Left cardiac atrium (tissue), 4 donors: ENCODE measurements around the gene MAPK11. TPM values are rescaled to one million over a fixed set of nuclear protein-coding genes. Genes with fewer than 3 reads are reported as not detected.

Experiments used
- ATAC-seq, 2 donors: fragments of 200-7000 bp; cut with Tn5 transposase; one replicate each; pipeline ENCODE4 v1.9.1; 2020; ENCODE audit warnings: mild to moderate bottlenecking in 2 of 2, moderate library complexity in 2 of 2
- DNase-seq: peaks from one replicate; pipeline ENCODE4 v3.0.0-alpha.2; 2020
- intact Hi-C, 2 donors: fragments of 100-400 bp; cut with DNase I; formaldehyde crosslinking; loops; one replicate each; pipeline versions ENCODE4 v1.14.1 to v1.15.1; 2022 to 2023
- total RNA-seq, 2 donors: library from RNA; stranded (reverse); fragmentation: NEBNext Ultra II Directional; extraction: Animal tissue kit (Norgen Biotek cat#: 25700); gene quantifications; one replicate each; pipeline ENCODE4 v1.2.1, GENCODE V29; 2021
- donor health status: DM: no; HTN: yes; CAD: no.
- donor health status: DM: no; HTN: yes; CAD: no; lungs with severe emphysema.
- donor health status: DM: yes; HTN: yes; CAD: no.
- donor health status: Dilated cardiomyopathy.

The MAPK11 gene
- total RNA-seq, 2 donors from 2014 or later, result 13.3 to 15.4 TPM

DNA sequence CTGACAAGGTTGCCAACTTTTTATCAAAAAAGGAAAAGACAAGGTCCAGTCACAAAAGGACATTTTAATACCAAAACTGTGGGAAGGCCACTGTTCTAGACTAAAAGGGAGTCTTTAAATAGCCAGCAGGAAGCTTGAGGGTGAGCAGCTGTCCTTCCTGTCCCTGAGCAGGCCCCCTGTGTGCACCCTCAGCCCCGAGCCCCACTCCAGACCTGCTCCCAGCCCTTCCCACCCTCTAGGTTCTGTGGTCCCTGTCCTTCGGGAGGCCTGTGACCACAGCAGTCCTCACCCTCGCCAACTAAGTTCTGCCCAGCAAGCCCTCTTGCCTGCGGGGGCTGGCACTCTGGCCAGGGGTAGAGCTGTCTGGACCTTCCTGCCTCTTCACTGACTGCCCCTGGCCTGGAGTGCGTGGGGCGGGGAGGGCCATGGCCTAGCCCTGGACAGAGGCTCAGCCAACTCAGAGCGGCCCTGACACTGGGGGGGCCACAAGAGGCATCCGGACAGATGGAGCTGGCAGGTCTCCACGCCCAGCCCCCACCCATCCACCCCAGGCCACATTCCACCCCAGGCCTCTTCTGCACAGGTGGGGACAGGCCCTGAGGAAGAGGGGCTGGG lies 38.9 kb upstream of the MAPK11 start:
- ATAC-seq, result no peak
- intact Hi-C loops, result no loop called here
- DNase-seq, result no peak

DNA sequence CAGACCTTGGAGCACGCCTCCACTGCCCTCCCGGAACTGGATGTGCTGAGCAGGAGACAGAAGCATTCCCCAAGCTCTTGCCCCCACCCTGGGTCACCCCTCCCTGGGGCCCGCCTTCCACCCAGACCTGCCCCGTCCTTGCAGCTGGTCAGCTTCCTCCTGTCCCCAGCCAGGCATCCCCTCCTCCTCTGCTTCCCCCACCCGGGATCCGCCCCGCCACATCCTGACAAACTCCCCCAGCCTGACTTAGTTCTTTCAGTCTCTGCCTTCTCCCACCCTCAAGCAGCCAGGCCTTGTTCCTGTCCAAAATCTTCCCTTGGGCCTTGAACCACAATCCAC lies 38.4 kb upstream of the MAPK11 start:
- ATAC-seq, result peak; percentile 9 to 39
- intact Hi-C loops, result no loop called here
- DNase-seq, result peak; percentile 84

DNA sequence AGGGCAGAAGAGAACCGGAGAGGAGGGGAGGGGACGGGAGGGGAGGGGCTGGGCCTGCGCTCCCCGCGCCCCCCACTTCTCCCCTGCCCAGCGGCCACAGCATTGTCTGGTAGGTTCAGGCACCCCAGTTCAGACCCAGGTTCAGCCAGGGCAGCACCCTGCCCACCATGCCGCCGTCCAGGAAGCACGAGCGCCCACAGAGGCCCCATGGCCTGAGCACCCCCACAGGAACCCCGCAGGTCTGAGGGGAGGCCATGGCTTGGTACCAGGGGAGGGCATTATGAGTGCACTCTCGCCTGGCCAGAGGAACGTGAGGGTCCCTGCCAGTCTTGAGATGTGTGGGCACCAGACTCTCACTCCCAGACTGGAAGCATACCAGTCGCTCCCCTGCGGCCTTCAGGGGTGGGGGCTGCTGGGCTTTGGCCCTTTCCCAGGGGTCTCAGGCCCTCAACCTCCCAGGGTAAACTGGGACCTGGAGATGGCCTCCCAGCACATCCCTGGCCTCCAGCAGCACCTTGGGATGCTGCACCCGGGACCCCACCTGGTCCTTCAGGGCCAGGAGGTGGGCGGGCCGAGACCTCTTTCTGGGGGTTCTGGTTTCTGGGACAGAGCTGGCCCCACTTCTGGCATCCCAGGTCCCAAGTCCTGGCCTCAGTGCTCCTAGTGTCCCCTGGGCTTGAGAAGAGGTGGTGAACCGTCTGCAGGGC lies 37.9 kb upstream of the MAPK11 start:
- no peak for DNase-seq
- ATAC-seq, result no peak
- intact Hi-C loops, result no loop called here

DNA sequence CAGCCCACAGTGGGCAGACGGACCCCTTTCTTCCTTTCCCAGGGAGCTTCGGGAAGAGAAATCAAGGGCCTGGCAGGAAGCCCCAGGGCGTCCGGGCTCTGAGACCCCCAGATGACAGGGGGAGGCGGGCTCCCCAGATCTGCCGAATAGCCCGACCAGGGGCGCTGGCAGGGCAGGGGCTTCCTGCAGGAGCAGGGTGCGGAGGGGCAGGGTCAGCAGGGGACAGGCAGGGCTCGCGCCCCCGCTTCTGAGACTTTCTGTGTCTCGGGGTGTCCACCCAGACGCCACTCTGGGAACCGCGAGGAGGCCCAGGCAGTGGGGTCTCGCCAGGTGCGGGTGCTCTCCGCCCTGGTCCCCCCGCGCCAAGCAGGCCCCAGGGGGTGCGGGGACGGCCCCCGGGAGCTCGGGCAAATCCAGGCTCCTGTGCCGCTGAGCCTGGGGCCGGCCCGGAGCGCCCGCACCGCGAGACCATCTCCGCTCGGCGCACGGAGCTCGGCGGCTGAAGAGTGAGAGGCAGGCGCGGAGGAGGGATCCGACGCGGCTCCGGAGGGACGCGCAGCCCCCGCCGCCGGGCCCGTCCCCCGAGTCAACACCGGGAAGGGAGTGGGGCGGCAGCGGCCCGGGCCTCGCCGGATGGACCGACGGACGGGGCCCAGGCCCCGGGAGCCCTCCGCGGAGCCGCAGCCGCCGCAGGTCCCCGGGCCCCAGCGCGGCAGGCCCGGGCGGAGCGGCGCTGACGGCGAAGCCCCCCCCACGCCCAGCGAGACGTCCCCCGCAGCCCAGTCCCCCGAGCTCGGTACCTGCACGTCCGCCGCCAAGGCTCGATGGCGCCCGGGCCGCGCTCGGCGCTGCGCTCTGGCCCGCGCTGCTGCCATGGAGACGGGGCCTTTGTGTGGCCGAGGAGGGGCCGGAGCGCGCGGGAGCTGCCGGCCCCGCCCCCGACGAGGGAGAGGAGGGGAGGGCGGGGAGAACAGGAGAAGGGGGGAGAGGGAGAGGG lies 36.9 kb upstream of the MAPK11 start, which contains the start of gene PLXNB2:
TSS of gene PLXNB2 (minus strand) at position 894 of the 997 bp plus-strand sequence. CDS start 17,062 bp downstream, outside the sequence.
- DNase-seq (peak; percentile 87), ATAC-seq (peak; percentile 45 to 68)
- intact Hi-C loops, result no loop called here

DNA sequence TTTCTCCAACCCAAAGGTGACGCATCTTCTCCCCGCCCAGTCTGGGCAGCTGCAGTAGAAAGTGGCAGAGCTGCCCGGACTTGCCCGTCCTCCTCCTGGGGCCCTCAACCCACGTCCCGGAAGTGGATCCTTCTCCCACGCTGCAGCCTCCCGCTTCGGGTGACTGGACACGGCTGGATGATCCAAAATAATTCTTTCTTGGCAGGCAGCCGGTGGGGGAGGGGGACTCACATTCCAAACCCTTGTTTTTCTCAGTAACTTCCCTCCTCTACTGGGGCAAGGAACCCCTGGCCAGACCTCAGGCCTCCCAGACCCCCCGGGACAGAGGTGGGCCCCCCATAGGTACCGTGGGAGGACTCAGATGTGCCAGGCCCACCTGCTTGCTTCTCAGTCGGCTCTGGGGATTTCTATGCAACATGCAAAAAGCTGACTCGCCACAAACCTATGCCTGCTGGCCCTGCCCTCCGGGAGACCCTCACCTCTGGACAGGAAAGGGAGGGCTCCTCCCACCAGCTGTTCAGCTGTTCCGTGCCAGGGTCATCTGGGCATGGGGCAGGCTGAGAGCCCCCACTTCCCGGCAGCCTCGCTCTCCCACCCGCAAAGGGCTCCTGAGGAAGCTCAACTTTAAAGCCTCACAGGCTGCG lies 35.9 kb upstream of the MAPK11 start:
- intact Hi-C loops, result no loop called here
- DNase-seq, result peak; percentile 90
- ATAC-seq, result peak; percentile 56 to 68

DNA sequence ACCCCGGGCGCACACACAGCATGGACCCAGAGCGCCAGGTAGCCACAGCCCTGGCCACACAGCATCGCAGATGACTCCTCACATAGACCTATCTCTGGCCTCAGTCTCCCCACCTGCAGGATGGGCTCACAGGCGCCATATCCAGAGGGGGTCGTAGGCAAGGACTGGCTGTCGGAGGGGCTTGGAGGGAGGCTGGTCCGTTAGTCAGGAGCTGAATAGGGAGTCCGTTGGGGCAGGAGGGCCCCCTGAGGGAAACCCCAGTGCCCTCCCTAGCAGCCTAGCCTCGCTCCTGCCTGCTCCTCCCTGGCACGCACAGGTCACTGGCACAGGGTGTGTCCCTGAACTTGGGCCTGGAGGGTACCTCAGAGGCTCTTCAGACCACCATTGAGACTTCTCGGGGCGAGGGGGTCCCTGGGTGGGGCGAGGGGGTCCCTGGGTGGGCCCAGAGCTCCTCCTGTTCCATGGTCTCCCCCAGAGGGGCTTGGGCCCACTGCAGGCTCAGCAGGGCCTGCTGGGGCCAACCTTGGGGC lies 35.3 kb upstream of the MAPK11 start:
- intact Hi-C loops, result no loop called here
- ATAC-seq (peak in 1 of 2 donors; percentile 0), DNase-seq (no peak)

DNA sequence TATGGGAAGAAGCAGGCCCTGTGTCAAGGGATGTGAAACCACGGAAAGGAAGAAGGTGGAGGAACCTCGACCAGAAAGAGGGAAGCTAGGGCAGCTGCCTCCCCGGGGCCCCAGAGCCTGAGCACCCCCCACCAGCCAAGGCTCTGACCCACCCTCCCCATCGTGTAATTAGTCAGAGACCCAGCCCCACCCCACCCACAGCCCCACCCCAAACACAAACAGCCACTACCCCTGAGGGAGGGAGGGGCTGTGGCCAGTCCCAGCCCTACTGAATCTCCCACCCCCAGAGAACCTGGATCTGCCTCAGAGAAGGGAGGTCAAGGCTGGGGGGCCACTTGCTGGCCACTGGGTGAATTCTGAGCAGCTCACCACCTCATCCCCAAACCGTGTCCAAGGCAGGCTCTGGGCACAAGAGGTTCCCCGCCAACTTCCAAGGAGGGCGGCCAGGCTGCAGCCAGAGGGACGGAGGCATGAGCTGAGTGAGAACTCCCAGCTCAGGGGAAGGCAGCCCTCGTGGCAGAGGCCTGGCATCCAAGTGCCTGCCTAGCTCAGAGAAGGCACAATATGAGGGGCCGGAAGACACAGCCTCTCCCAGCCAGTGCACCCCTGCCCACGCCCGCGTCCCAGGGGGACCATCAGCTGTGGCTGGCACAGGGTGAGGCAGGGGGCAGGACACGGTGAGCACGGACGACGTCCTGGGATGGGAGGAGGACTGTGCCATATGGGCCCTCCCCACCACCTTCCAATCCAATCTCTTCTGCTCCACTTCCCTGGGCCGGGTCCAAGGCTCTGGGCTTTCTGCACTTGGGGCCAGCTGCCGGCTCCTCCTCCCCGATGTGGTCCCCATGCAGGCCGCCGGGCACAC lies 34.6 kb upstream of the MAPK11 start:
- DNase-seq (no peak), ATAC-seq (peak; percentile 1 to 5)

DNA sequence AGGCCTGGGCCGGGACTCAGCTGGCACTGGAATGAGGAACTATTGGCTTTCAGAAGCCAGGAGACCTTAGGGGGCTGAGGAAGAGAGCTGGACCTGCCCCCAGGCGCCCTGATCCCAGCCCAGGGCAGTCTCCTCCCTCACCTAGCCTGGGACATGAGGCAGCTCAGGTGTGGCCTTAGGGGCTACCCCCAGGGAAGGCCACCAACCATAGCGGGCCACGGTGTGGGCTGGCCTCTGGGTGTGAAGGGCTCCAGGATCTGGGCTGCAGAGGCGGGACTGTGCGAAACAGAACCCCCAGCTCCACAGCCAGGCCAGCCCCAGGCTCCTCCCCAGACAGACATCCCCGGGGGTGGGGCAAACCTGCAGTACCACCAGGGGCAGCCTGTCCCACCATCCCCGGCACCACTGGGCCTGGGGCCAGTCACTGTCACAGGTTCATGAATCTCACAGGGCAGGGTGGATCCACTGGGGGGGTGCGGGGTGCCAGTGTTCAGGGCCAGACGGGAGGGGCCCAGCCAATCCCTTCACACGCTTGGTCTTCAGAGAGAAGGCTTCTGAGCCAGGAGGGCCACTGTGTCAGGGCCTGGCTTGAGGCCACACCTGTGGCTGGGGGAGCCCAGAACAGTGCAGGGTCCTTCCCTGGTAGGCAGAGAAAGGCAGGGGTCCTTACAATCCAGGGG lies 33.8 kb upstream of the MAPK11 start:
- ATAC-seq (peak in 1 of 2 donors; percentile 0), DNase-seq (peak; percentile 73)
- intact Hi-C loops, result no loop called here

More for the DNA sequence above, 34.6 kb upstream of the MAPK11 start:
- intact Hi-C loops, result no loop called here

DNA sequence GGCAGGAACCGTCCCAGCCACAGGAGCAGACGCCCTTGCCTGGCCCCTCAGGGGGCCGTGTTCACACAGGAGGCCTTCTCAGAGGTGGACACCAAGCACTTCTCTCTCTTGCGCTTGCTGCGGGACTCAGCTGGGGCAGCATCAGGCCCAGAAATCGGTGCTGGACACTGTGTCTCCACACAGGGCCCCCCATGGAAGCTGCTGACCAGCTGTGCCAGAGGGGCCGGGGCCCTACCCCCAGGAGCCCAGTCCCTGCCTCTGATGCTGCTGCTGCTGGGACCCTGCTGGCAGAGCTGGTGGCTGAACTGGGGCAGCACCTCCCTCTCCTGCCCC lies 33.3 kb upstream of the MAPK11 start:
- ATAC-seq (no peak), DNase-seq (no peak)
- intact Hi-C loops, result no loop called here

DNA sequence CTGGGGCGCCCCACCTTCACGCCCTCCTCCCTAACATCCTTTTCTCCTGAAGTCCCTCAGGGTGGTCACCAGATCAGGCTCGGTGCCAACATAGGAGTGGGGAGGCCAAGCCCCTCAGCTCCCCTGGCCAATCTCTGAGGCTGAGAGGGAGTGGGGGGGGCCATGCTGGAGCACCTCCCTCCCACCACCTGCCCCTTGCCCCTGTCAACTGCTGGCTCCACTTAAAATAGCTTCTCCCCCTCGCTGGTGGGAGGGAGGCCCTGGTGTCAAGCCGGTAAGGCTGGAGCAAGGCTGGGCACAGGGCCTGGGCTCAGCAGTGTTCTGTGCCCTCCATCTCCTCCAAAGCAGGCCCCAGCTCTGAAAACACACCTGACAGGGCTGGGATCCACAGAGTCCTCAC lies 32.4 kb upstream of the MAPK11 start:
- DNase-seq (no peak), ATAC-seq (peak; percentile 1 to 10)
- intact Hi-C loops, result no loop called here

DNA sequence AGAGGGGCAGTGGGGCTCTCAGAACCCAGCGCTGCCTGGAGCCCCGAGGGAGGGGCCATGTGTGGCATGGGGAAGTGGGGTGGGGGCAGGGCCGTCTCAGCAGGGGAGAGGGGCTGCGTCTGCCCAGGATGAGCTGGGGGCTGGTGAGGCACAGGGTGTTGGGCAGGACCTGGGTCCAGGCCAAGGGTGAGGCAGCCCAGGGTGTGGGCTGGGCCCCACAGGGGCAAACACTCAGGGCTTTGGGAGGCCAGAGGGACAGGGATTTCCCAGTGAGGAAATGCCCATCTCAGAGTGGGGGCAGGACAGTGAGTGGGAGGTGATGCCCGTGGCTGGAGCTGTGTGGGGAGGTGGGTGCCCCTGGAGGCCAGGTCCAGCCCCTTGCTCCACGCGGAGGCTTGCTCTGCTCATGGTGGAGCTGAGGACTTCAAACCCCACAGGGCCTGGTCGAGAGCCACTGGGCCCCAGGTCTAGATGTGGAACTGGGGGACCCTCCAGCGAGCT lies 31.9 kb upstream of the MAPK11 start:
- DNase-seq (no peak), ATAC-seq (peak; percentile 6 to 25)
- intact Hi-C loops, result no loop called here

DNA sequence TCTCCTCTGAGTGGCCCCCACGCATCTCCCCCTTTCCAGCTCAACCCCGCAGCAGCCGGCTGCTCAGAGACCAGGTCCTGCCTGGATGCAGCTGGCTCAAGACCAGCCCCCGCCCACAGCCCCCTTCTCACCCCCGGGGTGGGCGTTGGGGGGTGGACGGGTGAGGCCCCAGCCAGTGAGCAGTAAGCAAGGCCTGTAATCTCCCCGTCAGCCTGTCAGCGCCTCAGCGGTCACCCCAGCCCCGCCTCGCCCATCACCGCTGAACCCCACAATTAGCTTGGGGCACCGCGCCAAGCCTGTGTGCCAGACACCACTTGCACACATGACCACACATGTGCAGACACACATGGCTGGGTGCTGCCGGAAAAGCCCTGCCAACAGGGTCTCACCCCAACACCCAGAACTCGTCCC lies 31.4 kb upstream of the MAPK11 start:
- no peak for ATAC-seq
- DNase-seq, result no peak
- intact Hi-C loops, result no loop called here

DNA sequence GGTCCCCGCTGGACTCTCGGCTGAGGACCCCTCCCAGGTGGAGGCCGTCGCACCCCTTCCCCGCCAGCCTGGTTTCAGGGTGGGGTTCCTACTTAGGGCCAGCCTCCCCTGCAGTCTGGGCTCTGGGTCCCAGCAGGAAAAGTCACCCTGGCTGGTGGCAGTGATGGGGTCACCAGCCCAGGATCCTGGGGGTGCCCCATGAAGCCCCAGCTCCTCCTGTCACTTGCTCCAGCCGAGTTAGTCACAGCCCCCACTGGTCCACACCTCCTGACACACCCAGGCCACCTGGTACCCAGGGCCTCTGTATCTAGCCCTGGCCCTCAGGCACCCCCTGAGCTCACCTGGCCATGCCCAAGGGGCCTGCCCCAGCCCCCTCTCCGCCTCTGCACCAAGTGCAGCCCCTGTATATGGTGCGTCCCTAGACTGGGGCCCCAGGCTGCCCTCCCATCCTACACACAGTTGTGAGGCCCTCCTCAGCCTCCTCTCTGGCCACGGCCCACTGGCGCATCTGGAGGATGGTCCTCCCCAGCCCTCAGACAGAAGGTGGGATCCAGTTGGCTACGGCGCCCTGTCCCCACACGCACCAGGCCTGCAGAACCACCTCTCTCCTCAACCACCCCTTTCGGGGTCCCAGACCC lies 30.6 kb upstream of the MAPK11 start:
- ATAC-seq (no peak), DNase-seq (no peak)
- intact Hi-C loops, result no loop called here

DNA sequence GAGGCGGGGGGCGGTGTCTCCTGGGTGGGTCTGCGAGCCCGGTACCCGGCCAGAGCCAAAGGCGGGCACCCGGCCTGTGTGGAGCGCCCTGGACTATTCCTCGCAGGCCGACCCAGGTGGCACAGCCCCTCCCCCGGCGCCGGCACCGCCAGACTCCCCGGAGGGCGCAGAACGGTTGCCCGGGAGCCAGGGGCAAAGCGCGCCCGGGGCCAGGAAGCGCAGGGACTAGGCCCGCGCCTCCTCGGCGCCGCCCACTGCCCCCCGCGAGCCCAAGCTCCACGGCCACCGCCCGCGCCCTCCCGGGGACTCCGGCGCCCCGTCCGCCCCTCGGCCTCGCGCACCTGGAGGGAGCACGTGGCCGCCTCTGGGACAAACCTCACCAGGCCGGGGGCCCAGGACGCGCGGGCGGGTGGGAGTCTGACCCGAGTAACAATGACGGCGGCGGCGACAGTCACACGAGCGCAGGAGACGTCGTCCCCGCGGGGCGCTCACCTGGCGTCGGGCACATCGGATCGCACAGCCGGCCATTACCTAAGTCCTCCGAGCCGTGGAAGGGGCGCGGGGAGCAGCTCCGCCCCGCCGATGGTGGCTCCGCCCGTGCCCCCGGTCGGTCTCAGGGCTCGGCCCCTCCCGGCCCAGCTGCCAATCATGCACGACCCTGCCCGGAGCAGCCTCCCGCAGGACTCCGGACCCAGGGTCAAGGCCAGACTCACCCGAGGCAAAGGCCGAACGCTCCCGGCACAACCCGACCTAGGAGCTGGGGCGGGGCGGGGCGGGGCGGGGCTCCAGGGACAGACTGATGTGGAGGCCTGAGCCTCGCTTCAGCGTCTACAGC lies 29.8 kb upstream of the MAPK11 start:
- ATAC-seq (peak in 1 of 2 donors; percentile 2), DNase-seq (no peak)
- intact Hi-C loops, result no loop called here

DNA sequence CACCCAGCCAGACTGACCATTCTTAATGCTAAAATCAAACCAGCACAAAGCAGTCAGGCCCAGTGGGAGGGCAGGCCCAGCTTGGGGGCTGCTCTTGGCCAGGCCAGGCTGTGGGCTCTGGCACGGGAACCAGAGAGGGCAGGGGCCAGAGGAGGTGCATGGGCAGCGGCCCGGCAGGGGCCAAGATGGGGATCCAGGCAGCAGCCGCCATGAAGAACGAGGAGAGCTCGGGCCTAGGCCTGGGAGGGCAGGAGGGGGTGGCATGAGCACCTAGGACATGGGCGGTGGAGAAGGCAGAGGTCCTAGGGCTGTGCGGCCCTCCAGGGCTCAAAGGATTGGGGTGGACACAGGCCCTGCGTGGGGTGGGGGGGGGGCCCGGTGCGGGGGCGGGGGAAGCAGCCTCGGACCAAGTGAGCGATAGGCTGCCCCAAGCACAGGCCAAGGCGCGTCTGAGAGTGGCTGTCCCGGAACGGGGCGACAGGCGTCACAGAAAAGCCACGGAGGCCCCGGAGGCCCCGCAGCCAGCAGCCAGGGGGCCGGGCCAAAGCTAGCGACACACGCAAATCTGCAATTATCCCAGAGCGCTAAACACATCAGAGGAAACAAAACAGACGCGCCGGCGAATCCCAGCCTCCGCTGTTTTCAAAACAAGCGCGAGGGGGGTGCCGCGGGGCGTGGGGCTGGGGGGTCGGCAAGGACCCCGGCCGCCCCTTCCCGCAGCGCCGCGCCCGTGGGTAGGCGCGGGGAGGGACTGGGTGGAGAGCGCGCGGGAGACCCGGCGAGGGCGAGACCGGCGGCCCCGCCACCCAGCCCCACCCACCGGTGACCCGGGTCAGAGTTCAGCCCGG lies 29.0 kb upstream of the MAPK11 start:
- intact Hi-C loops, result no loop called here
- ATAC-seq, result peak in 1 of 2 donors; percentile 4
- peak; percentile 68 for DNase-seq
